Fibroblast of lung (primary cell): Measurements from ENCODE around the gene C2orf42.

Experiments used
- EZH2 ChIP-seq: IDR thresholded peaks from 2 replicates; pipeline ENCODE4 v1.5.1; 2012; ENCODE audit warnings: low read length, control low read depth, mild to moderate bottlenecking; ENCODE audit errors: missing control alignments
- TF ChIP-seq, protein P1 (sequence below), 2 donors: IDR thresholded peaks in 1 of 2; conservative IDR thresholded peaks in 1 of 2; 1 replicate in 1 of 2; 2 replicates in 1 of 2; pipeline ENCODE4 v1.5.1; 2011 to 2012; ENCODE audit warnings: low read length in 2 of 2, control low read depth in 1 of 2, inconsistent platforms in 1 of 2, low read depth in 1 of 2, mild to moderate bottlenecking in 1 of 2

DNA sequence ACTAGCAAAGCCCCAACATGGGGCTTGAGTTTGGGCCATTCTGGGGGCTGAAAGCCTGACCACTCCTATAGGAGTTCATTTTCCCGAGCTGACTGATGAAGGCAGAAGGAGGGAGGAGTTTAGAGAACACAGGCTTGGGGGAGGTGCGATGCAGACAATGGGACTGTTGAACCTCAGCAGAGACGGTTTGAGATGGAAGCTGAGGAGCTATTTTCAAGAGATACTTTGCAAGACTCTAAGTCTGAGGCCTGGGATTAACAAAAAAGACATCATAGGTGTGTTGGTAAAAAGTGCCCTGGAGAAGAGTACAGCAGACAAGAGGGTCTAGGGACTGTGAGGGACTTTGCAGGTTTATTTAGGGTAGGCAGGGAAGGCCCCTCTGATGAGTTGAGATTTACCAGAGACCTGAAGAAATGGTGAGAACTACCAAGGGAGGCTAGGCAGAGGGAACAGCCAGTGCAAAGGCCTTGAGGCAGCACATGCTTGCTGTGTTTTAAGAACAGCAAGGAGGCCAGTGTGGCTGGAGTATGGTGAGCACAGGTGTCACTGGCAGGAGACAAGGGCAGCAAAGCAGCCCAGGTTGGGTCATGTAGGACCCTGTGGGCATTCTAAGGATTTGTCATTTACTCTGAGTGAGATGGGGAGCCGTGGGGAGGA lies 71.9 kb downstream of the C2orf42 start:
- TF ChIP-seq, protein P1, sequence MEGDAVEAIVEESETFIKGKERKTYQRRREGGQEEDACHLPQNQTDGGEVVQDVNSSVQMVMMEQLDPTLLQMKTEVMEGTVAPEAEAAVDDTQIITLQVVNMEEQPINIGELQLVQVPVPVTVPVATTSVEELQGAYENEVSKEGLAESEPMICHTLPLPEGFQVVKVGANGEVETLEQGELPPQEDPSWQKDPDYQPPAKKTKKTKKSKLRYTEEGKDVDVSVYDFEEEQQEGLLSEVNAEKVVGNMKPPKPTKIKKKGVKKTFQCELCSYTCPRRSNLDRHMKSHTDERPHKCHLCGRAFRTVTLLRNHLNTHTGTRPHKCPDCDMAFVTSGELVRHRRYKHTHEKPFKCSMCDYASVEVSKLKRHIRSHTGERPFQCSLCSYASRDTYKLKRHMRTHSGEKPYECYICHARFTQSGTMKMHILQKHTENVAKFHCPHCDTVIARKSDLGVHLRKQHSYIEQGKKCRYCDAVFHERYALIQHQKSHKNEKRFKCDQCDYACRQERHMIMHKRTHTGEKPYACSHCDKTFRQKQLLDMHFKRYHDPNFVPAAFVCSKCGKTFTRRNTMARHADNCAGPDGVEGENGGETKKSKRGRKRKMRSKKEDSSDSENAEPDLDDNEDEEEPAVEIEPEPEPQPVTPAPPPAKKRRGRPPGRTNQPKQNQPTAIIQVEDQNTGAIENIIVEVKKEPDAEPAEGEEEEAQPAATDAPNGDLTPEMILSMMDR (conservative IDR thresholded peaks at IDR 0.05 in 1 of 2, IDR thresholded peaks at IDR 0.05 in 1 of 2; ENCODE audit: low read depth in 1 of 2, low read length in 2 of 2): no peak
- no peak for TF ChIP-seq EZH2
